ENCODE measurements around the gene CCDC70.

CCDC70 gene

GRCh38 chr13:51849145-51850101, 12.3 kb upstream of the CCDC70 start:
- peak; percentile 85 for ATAC-seq
- TF ChIP-seq BACH2 (CRISPR knock-in tag; IDR thresholded peaks at IDR 0.05; ENCODE audit: borderline replicate concordance) (no peak), ZFP3 (CRISPR knock-in tag; IDR thresholded peaks at IDR 0.05) (peak; percentile 92; the same call in 1 of the 2 replicates), TCF4 (CRISPR knock-in tag; IDR thresholded peaks at IDR 0.05; ENCODE audit: borderline replicate concordance) (no peak)

GRCh38 chr13:51856027-51856736, 5.6 kb upstream of the CCDC70 start:
- no peak for TF ChIP-seq ZNF8 (CRISPR knock-in tag; IDR thresholded peaks at IDR 0.05)
- no peak for TF ChIP-seq OSR1 (CRISPR knock-in tag; IDR thresholded peaks at IDR 0.05)
- TF ChIP-seq ISL1 (CRISPR knock-in tag; IDR thresholded peaks at IDR 0.05) = no peak
- no peak for TF ChIP-seq PPARA (CRISPR knock-in tag; IDR thresholded peaks at IDR 0.05; ENCODE audit: borderline replicate concordance)
- TF ChIP-seq, protein P1, sequence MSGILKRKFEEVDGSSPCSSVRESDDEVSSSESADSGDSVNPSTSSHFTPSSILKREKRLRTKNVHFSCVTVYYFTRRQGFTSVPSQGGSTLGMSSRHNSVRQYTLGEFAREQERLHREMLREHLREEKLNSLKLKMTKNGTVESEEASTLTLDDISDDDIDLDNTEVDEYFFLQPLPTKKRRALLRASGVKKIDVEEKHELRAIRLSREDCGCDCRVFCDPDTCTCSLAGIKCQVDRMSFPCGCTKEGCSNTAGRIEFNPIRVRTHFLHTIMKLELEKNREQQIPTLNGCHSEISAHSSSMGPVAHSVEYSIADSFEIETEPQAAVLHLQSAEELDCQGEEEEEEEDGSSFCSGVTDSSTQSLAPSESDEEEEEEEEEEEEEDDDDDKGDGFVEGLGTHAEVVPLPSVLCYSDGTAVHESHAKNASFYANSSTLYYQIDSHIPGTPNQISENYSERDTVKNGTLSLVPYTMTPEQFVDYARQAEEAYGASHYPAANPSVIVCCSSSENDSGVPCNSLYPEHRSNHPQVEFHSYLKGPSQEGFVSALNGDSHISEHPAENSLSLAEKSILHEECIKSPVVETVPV (CRISPR knock-in tag; IDR thresholded peaks at IDR 0.05) = no peak
- TF ChIP-seq ZFP3 (CRISPR knock-in tag; IDR thresholded peaks at IDR 0.05) = no peak
- TF ChIP-seq, protein P2, sequence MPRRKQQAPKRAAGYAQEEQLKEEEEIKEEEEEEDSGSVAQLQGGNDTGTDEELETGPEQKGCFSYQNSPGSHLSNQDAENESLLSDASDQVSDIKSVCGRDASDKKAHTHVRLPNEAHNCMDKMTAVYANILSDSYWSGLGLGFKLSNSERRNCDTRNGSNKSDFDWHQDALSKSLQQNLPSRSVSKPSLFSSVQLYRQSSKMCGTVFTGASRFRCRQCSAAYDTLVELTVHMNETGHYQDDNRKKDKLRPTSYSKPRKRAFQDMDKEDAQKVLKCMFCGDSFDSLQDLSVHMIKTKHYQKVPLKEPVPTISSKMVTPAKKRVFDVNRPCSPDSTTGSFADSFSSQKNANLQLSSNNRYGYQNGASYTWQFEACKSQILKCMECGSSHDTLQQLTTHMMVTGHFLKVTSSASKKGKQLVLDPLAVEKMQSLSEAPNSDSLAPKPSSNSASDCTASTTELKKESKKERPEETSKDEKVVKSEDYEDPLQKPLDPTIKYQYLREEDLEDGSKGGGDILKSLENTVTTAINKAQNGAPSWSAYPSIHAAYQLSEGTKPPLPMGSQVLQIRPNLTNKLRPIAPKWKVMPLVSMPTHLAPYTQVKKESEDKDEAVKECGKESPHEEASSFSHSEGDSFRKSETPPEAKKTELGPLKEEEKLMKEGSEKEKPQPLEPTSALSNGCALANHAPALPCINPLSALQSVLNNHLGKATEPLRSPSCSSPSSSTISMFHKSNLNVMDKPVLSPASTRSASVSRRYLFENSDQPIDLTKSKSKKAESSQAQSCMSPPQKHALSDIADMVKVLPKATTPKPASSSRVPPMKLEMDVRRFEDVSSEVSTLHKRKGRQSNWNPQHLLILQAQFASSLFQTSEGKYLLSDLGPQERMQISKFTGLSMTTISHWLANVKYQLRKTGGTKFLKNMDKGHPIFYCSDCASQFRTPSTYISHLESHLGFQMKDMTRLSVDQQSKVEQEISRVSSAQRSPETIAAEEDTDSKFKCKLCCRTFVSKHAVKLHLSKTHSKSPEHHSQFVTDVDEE (CRISPR knock-in tag; IDR thresholded peaks at IDR 0.05) = no peak
- TF ChIP-seq CSDC2 (CRISPR knock-in tag; IDR thresholded peaks at IDR 0.05) = no peak
- no peak for TF ChIP-seq SNAI2 (CRISPR knock-in tag; IDR thresholded peaks at IDR 0.05)
- no peak for TF ChIP-seq RARB (CRISPR knock-in tag; IDR thresholded peaks at IDR 0.05)
- TF ChIP-seq ARNTL (CRISPR knock-in tag; IDR thresholded peaks at IDR 0.05; ENCODE audit: borderline replicate concordance, low read depth) = no peak
- no peak for TF ChIP-seq PATZ1 (CRISPR knock-in tag; IDR thresholded peaks at IDR 0.05; ENCODE audit: borderline replicate concordance)
- TF ChIP-seq ESRRG (CRISPR knock-in tag; IDR thresholded peaks at IDR 0.05) = no peak
- TF ChIP-seq, protein P3, sequence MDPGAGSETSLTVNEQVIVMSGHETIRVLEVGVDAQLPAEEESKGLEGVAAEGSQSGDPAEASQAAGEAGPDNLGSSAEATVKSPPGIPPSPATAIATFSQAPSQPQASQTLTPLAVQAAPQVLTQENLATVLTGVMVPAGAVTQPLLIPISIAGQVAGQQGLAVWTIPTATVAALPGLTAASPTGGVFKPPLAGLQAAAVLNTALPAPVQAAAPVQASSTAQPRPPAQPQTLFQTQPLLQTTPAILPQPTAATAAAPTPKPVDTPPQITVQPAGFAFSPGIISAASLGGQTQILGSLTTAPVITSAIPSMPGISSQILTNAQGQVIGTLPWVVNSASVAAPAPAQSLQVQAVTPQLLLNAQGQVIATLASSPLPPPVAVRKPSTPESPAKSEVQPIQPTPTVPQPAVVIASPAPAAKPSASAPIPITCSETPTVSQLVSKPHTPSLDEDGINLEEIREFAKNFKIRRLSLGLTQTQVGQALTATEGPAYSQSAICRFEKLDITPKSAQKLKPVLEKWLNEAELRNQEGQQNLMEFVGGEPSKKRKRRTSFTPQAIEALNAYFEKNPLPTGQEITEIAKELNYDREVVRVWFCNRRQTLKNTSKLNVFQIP (CRISPR knock-in tag; IDR thresholded peaks at IDR 0.05; ENCODE audit: borderline replicate concordance, low read depth) = no peak
- TF ChIP-seq, protein P4, sequence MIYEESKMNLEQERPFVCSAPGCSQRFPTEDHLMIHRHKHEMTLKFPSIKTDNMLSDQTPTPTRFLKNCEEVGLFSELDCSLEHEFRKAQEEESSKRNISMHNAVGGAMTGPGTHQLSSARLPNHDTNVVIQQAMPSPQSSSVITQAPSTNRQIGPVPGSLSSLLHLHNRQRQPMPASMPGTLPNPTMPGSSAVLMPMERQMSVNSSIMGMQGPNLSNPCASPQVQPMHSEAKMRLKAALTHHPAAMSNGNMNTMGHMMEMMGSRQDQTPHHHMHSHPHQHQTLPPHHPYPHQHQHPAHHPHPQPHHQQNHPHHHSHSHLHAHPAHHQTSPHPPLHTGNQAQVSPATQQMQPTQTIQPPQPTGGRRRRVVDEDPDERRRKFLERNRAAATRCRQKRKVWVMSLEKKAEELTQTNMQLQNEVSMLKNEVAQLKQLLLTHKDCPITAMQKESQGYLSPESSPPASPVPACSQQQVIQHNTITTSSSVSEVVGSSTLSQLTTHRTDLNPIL (CRISPR knock-in tag; IDR thresholded peaks at IDR 0.05; ENCODE audit: low read depth) = no peak
- no peak for TF ChIP-seq TCF4 (CRISPR knock-in tag; IDR thresholded peaks at IDR 0.05; ENCODE audit: borderline replicate concordance)
- TF ChIP-seq BACH2 (CRISPR knock-in tag; IDR thresholded peaks at IDR 0.05; ENCODE audit: borderline replicate concordance) = no peak
- no peak for TF ChIP-seq ZNF565 (CRISPR knock-in tag; conservative IDR thresholded peaks at IDR 0.05; ENCODE audit: low read depth)
- no peak for TF ChIP-seq ZNF70 (CRISPR knock-in tag; IDR thresholded peaks at IDR 0.05)
- ATAC-seq = no peak

Data from SK-N-SH treated with all-trans-retinoic acid at 6 μM for 48 hours (cell line).